D721Med (cell line): Measurements from ENCODE around the gene UMODL1.

Experiments used
- DNase-seq: peaks from one replicate; pipeline ENCODE4 v3.0.0; 2011; ENCODE audit warnings: low spot score; ENCODE audit not compliant: insufficient read length
- FAIRE-seq: peaks from 2 replicates; lab custom pipeline; 2011; peaks lifted over from hg19 to GRCh38; lab: Jason Lieb, UNC
- TF ChIP-seq, protein P1 (sequence below): IDR thresholded peaks from 2 replicates; pipeline ENCODE4 v1.5.1; 2012; ENCODE audit warnings: mild to moderate bottlenecking, control low read depth; ENCODE audit not compliant: insufficient read depth; ENCODE audit errors: missing control alignments

Gene UMODL1

DNA sequence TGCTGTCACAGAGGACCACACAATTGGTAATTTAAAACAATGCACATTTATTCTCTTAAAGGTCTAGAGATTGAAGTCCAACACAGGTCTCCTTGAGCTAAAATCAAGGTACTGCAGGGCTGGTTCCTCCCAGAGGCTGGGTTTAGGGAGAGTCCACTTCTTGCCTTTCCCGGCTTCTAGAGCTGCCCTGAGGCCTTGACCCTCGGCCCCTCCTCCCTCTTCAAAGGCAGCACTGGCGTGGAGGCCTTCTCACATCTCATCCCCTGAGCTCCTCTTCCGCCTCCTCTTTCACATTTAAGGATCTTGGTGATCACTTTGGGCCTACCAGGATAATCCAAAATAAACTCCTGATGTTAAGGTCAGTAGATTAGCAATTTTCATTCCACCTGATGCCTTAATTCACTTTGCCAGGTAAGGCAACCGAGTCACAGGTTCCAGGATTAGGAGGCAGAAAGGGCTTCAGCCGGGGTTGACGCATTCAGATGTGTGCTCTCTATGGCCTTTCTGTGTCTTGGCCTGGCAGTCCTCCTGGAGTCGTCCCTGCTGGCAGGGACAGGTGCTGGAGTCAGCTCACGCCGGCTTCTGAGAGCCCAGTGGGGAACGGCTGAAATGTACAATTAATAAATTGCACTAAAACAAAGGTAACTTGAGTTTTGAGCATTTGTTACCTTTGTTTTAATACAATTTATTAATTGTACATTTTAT, 86.6 kb downstream of the UMODL1 start:
- DNase-seq (no peak), FAIRE-seq (no peak)
- TF ChIP-seq, protein P1, sequence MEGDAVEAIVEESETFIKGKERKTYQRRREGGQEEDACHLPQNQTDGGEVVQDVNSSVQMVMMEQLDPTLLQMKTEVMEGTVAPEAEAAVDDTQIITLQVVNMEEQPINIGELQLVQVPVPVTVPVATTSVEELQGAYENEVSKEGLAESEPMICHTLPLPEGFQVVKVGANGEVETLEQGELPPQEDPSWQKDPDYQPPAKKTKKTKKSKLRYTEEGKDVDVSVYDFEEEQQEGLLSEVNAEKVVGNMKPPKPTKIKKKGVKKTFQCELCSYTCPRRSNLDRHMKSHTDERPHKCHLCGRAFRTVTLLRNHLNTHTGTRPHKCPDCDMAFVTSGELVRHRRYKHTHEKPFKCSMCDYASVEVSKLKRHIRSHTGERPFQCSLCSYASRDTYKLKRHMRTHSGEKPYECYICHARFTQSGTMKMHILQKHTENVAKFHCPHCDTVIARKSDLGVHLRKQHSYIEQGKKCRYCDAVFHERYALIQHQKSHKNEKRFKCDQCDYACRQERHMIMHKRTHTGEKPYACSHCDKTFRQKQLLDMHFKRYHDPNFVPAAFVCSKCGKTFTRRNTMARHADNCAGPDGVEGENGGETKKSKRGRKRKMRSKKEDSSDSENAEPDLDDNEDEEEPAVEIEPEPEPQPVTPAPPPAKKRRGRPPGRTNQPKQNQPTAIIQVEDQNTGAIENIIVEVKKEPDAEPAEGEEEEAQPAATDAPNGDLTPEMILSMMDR: no peak

DNA sequence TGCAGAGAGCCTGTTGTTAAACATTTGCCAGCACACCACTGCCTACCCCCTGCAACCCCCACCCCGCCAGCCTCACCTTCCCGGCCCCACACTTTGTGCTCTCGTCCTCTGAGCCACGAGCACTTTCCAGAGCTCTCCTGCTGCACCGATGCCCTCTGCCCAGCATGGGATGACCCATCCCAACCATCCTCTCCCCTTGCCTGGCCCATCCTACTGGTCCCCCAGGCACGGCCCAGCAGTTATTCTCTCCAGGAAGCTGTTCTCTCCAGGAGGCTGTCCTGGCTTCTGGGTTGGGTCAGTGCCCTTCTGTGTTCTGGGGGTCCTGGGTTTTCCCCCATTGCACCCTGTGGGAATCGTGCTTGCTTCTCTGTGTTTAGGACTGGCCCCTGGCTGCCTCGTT, 87.7 kb downstream of the UMODL1 start:
- no peak for DNase-seq
- no peak for FAIRE-seq
- TF ChIP-seq, protein P1: no peak

DNA sequence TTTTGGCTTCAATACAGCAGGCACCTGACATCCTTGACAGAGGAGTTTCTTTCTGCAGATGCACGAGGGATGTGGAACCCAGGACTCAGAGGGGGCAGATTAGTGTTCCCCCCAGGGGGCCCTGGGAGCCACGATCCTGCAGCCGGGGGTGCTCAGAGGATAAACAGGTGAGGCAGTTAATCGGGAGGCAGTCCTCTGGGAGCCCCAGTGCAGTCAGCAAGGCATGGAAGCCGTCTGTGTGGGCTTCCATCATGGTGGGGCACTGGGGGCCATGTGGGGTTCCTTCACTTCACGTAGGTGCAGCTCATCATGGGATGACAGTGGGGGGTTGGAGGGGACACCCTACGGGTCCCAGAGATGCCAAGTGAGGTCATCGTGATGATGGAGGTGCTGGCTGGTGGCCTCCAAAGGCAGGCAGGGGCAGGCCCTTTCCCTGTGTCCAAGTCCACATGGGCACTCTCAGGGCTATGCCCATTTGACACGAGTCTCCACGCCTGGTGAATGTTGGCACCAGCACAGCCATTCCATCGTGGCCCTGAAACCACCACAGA, 88.5 kb downstream of the UMODL1 start:
- TF ChIP-seq, protein P1: no peak
- no peak for DNase-seq
- FAIRE-seq: no peak

DNA sequence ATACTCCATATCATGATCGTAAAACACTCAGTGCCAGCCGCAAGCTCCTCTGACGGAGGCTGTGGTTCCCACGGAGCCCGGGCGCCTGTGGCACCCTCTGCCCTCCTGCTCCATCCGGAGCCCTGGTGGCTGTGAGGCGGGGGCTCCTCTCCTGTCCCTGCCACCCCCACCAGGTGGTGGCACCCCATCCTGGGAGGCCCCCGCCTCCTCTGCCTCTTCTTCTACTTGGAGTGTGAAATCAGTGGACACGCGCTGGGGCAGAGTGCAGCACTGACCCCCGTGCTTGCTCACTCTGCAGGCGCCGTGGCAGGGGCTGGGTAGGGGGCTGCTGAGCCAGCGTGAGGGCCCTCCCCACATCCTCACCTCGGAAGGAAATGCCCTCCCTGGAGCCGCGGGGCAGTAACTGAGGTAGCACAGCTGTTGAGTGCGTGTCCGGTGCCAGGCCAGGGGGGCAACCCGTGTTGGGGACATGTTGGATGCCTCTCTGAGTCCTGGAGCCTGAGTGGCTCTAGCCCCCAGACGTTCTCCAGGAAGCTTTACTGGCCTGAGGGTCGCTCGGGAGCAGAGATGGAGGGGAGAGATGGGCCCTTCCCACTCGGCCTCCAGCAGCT, 89.1 kb downstream of the UMODL1 start:
- TF ChIP-seq, protein P1: no peak
- no peak for FAIRE-seq
- DNase-seq: no peak

DNA sequence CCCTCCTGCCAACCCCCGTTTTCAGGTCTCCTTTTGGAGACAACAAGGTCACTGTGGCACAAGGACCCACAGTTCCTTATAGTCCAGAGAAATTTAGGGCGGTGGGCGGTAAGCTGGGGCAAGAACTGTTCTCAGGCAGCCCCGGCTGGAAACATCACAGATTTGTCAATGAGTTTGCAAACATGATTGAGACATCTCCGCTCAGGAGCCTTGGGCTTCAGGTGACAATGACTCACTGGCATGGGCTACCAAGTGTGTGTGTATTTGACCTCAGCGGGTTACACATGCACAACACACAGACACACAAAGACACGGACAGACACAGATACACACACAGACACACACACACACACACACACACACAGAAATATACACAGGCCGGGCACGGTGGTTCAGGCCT, 89.6 kb downstream of the UMODL1 start:
- no peak for FAIRE-seq
- no peak for DNase-seq
- TF ChIP-seq, protein P1: no peak

DNA sequence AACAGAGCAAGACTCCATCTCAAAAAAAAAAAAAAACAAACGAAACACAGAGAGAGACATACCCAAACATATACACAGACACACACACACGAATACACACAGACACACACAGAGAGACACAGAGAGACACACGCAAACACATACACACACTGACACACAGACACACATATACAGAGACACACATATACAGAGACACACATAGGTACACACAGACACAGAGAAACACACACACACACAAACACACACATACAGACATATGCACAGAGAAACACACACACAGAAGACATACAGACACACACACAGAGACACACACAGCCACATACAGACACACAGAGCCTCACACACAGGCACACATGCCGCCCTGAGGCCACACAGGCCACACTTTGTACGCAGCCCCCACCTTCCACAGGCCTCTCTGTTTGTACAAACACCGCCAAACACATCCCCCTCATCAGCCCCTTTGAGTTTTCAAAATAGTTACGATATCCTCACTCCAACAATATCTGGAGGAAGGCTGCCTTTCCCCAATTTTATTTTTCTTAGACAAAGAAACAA, 90.4 kb downstream of the UMODL1 start:
- FAIRE-seq: no peak
- TF ChIP-seq, protein P1: no peak
- no peak for DNase-seq
